Activated gamma-delta T cell treated with Interleukin-2 at 50 U/mL for 16 hours (primary cell): ENCODE data around the gene GYPC.
"Not testable (repeated sequence)": the region's sequence is repeated elsewhere in the genome, so short reads cannot be mapped to it uniquely, and the experiment has no call there.

Experiments used
- DNase-seq: peaks from one replicate; pipeline ENCODE4 v3.0.0-alpha.2; 2020

Gene GYPC

DNA sequence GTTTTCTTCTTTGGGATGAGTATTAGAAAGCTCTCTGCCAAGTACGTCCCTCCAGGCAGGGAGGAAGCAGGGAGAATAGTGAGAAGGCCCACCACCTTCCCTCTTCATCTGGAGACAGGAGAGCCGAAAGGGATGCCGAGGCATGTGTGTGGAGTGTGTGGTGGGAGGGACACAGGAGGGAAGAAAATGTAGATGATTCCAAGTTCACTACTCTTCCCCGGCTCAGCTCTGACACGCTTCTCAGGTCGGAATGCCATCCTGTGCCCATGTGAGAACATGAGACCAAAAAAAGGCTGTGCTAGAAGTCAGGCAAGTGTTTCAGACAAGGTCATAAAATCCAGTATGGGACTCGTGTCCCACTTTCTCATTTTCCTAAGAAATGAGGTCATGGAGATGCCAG is 47.4 kb downstream of the GYPC start:
- DNase-seq: no peak

DNA sequence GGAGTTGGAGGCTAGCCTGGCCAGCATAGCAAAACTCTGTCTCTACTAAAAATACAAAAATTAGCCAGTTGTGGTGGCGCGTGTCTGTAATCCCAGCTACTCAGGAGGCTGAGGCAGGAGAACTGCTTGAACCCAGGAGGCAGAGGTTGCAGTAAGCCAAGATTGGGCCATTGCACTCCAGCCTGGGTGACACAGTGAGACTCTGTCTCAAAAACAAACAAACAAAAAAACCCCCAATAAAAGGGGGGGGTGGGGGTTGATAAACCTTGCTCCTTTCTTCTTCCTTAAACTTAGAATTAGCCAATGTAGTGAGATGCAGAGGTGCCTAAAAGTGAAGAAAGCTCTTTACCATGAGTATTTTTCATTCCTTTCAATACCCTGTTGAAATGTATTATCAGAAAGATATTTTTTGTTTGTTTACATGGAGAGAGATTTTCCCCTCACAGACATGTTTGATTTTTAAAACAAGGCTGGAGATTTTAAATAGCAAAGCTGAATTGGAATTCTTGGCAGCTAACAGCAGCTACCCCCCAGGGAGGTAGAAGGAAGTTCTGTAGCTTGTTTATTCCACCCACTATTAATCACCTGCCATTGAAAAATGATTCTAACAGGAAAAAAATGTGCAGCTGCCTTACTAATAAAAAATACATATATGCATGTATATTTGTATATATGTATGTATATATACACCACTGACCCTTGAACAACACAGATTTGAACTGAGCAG is 48.6 kb downstream of the GYPC start:
- DNase-seq: no peak

GRCh38 chr2:126707191-126707590 is 51.2 kb downstream of the GYPC start:
- DNase-seq: no peak

- DNase-seq: no peak
These were observed 52.0 kb downstream of the GYPC start for GRCh38 chr2:126707941-126708340.

GRCh38 chr2:126714191-126714965 is 58.4 kb downstream of the GYPC start:
- DNase-seq: no peak

- no peak for DNase-seq
These were observed 59.2 kb downstream of the GYPC start for GRCh38 chr2:126715111-126715510.

DNA sequence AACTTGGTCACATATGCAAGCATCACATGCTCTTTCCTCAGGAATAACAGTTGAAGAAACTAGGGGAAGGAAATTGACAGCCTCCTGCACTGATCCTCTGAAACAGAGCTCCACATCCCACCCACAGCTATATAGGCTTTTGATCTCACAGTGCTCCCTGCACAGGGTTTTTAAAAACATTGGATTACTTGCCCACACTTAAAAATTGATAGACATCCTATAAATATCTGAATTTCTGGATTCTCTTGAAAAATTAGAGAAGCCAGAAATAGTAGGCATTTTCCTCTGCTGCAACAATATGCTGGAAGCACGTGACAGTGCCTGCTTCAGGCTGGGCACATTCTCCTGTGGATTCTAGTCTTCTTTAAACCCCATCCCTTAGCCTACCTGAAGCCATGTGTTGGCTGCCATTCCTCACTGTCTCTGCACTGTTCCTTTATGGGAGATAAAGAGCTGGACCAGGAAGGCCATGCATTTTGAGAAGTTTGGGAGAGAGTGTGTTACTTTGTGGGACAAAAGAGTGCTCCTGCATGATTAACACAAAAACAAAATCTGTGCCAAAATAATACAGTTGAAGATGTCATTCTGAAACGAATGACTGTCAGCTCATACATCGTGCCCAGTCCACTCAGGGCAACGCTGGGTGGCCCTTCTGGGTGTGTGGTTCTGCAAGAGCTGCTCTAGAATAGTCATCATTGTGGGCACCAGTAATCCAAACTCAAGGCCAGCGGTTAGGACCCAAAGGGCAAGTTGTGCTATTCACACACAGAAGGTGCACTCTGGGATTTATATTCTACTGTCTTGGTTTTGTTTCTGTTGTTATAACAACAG is 59.8 kb downstream of the GYPC start:
- DNase-seq: no peak

DNA sequence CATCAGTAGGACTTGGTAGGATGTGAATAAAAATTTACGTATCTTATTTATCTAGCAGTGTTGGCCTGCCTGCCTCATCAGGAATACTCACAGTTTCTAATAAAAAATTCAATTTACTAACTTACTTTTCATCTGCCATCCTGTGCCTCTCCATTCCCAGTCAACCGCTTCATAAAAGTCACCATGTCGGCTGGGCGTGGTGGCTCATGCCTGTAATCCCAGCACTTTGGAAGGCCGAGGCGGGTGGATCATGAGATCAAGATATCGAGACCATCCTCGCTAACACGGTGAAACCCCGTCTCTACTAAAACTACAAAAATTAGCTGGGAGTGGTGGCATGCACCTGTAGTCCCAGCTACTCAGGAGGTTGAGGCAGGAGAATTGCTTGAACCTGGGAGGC is 61.3 kb downstream of the GYPC start:
- not testable (repeated sequence) for DNase-seq

- no peak for DNase-seq
These were observed 62.0 kb downstream of the GYPC start for GRCh38 chr2:126717928-126718327.

DNA sequence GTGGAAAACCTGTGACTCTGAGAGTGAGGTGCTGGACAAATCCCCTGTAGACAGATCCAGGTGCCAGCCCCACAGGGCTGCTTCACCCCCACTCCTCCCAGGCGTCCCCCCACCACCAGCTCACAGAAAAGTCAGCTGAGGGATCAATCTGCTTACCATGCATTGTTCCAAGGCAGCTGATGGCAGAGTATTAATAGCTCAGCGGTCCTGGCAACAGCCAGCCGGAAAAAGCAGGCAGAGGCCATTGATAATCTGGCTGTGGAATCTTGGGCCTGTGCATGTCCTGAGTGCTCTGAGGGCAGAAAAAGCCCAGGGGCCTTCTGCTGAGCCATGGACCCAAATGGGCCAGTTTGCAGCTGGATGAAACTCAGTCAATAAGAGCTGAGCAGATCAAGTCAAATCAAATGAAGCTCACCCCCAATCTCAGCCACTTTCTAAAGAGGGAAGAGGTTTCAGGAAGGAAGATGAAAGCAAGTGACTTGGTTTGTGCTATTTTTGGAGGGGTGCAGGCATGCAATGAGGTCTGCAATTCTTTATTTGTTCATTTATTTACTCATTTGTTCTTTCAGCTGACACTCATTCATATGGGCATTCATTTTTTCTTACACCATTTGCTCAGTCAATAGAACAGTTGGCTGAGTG is 63.4 kb downstream of the GYPC start:
- no peak for DNase-seq

DNA sequence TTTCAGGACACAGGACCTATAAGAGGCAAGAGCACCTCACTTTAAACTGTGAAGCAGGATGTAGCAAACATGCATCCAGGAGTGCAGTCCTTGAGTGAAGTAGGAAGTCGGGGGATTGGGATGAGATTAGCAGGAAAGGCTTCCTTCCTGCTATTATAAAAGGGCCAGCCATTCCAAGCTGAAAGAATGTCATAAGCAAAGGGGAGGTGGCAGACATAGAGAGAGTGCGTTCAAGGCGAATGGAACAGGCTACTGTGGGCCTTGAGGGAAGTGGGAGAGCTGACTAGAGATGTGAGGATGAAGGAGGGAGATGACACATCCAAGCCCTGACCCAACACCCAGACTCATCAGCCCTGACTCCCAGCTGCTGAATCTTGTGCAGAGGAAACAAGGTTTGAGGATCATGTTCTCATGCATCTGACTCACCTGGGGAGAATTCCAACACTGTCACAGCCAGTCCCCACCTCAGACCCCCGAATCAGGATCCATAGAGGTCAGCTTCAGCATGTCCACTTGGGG is 63.9 kb downstream of the GYPC start:
- DNase-seq: no peak

- no peak for DNase-seq
These were observed 64.7 kb downstream of the GYPC start for GRCh38 chr2:126720638-126721037.

GRCh38 chr2:126722081-126722480 is 66.1 kb downstream of the GYPC start:
- no peak for DNase-seq

DNA sequence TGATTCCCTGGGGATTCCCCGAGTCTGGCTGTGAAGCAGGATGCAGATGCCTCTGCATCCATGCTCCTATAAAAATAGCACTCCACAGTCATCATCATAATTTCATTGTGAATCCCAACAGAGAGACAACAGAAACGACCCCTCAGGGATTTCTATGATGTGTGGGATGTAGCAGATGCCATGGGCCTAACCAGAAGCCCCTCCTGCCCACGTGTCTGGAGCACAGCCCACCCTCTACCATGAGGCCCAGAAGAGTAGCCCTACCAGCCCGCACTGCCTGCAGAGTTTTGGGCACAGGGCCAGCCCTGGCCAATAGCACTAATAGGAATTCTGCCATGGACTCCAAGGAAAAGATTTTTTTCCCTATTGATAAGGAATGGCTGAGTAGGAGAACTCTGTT is 66.6 kb downstream of the GYPC start:
- no peak for DNase-seq

GRCh38 chr2:126723281-126723815 is 67.4 kb downstream of the GYPC start:
- DNase-seq: no peak

- DNase-seq: no peak
These were observed 69.6 kb downstream of the GYPC start for GRCh38 chr2:126725580-126725979.

GRCh38 chr2:126729896-126730295 is 73.9 kb downstream of the GYPC start:
- no peak for DNase-seq

DNA sequence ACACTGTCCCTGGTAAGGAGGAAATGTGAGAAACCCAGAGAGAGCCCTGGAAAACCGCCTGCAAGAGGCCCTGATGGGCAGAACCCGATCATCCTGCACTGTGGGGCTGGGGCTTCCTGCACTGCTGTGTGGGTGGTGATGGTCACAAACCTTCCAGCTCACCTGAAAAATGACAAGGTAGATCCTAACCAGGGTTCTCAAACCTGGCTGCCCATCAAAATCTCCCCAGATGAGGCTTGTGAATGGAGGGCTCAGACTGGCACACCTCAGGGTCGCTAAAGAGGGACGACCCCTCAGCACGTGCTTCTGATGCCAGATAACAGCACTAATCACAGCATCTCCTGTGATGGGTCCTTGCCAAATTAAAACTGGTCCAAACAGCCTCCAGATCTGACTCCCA is 74.7 kb downstream of the GYPC start:
- DNase-seq: no peak

DNA sequence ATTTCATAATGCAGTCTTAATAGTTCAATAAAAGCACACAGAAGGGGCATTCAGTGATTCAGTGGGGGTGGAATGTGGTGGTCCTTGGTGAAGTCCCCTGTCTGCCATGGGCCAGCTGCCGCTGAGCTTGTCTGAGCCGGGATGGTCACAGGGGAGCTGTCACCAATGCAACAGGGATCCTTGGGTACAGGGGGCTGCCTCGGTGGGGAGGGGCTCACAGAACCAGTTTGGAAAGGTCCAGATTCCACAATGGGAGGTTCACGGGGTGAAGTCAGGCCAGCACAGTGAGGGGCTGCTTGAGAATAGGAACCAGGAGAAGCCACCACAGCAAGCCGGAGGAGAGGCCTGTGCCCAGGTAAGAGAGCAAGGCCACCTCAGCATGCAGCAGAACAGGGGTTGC is 75.4 kb downstream of the GYPC start:
- DNase-seq: no peak

DNA sequence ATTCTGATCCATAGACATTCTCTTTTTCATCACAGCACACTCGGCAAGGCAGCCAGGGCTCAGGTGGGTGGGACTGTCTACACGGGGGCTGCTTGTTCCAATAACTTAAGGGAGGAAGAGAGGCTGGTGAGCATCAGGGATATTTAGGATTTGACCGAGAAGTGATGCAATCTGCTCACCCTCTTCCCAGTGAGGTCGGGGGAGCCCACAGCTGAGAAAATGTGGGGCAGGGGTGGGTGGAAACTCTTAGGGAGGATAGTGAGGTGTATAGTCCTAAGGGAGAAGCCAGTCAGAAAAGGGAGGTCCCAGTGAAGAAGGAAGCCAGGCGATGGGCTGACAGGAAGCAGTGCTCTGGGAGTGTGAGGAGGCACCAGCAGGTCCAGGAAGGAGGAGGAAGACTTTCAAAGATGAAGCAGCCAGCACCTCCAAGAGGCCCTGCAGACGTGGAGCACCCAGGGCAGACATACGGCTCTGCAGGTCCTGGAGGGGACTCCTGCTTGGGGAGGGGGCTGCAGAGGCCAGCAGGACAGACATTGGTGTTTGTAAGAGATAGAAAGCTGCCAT is 76.8 kb downstream of the GYPC start:
- DNase-seq: no peak

GRCh38 chr2:126733795-126734194 is 77.8 kb downstream of the GYPC start:
- no peak for DNase-seq
